OCI-M1 (cell line): ENCODE measurements around the gene IPO5.

Source experiments
- DNase-seq: peaks from one replicate; lab custom pipeline; 2025; lab: John Stamatoyannopoulos, UW

Gene IPO5

DNA sequence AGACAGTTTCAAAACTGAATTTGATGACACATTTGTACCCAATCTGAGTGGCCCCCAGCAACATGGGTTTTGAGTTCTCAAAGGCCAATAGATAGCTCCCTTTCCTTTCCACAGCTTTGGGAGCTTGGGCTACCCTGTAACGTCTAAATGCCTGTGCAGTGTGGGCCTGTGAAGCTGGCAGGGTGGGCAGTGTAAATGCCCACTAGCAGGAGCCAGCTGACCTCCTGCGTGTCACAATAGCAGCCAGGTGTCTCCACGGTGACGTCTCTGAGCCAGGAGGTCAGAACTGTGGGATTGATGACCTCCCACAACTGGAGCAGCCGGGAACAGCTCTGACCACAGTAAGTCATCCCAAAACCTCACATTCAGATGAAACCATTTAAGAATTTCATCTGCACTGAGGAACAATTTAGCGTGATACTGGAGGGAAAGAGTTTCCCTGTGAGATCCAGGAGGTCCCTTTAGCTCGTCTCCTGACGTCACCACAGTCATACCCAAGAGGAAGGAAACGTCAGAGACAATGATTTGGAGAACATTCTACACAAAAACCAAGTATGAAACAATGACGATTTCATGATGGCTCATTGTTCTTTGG, at the start of gene IPO5:
IPO5 (plus strand) TSS at position 300 of the 595 bp plus-strand sequence. CDS start 23,022 bp downstream, outside the sequence.
- DNase-seq = no peak

DNA sequence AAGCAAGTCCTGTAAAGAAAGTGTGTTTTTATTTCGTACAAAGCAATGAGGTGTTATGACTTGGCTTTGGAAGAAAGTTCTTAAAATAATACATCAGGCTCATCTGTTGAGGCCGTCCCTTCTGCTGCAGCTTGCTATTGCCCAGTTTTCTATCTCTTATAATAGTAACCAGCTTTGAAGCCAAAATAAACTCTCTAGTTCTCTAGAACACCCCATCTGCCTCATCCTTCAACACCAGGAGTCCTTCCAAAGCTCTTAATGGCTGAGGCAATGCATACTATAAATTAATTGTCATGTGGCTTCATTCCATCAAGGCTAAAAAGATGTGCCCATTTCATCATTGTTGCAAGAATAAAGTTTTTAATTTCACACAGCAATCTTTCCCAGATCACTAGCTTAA, 49.4 kb upstream of the IPO5 start:
- no peak for DNase-seq

DNA sequence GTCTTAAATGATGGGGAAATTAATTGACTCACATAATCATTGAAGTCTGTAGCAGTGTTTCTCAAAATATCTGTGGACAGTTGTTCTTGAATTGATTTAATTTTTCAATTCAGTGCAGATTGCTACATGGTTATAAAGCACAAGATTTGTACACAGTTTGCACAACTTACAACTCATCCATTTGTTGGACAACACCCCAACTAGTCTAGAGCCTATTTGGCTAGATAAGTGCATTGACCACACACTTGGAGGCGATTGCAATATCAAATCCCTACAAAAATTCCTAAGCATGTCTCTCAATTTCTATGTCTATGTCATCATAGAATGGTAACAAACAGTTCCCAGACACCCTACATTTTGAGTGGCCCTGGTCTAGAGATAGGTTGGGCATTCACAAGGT, 48.0 kb upstream of the IPO5 start:
- no peak for DNase-seq

DNA sequence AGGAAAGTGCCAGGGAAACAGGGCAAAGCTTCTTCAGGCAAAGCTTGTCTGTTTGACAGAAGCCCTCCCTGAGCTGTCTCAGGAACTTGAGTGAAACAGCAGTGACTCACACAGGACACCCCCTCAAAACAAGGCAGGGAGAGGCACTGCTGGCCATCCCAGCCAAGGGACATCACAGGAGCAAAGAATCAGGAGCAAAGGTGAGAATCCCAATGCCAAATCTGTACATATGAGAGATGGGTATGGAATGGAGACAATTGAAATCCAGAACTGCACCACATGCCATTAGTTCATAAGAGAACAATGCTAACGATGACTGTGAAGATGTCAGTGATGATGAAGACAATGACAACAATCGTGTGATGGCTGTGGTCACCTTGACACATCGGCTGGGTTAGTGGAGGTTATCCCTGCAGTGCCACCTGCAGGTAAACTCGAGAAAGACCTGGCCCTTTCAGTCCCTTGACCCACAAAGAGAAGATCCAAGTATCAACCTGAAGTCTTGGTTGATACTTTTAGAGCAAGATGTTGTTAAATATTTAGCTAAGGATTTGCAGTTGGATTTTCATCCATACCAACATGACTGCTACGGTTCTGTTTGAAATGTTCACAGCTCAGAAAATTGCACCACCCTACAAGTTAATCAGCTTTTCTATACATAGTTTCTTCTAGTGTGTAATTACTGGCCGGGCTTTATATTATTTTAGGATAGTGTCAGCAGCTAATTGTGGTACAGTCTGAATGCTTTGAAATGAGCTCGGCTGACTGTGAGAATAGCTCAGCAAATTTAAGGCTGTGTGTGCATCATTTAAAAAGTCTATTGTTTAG, 42.0 kb upstream of the IPO5 start:
- DNase-seq = peak; percentile 58

DNA sequence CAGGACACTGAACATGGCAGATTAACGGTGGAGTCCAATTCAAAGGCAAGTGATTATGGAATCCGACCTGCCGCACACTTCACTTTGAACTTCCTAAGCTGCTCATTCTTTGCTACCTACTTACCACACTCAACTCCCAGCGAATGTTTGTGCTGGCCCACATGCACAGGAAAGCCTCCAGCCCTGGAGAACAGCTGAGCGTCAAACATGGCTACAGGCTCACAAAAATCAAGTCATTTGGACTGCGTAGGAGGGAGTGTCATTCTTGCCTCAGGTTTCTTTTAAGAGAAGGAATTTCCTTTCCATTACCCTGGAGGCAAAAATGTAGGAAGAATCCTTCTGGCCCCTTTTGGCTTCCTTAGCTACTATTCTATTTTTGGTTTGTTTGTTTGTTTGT, 41.3 kb upstream of the IPO5 start:
- no peak for DNase-seq

DNA sequence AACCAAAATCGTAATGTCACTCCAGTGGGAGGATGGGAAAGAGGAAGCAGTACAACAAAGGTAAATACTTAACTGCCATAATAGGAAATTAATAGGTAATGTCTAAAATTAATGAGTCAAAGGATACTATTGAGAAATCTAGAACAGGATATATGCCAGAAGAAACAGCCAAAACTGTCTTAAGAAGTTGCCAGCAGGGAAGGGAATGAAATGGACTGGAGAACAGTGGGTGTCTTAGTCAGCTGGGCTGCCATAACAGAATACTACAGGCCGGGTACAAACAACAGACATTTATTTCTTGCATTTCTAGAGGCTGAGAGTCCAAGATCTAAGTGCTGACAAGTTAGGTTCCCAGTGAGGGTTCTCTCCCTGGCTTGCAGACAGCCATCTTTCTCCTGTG, 40.3 kb upstream of the IPO5 start:
- DNase-seq = no peak

DNA sequence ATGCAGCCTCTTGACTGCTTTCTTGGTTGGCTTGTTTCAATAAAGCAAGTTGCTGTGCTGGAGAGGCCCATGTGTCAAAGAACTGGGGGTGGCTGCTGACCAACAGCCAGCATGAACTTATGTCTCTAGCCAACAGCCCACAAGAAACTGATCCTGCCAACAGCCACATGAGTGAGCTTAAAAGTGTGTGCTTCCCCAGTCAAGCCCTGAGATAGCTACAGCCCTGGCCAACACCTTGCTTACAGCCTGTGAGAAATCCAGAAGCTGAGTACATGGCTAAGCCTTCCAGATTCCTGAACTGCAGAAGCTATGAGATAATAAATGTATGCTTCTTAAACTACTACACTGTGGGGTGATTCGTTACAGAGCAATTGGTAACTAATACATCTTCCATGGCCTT, 38.9 kb upstream of the IPO5 start:
- DNase-seq = no peak

DNA sequence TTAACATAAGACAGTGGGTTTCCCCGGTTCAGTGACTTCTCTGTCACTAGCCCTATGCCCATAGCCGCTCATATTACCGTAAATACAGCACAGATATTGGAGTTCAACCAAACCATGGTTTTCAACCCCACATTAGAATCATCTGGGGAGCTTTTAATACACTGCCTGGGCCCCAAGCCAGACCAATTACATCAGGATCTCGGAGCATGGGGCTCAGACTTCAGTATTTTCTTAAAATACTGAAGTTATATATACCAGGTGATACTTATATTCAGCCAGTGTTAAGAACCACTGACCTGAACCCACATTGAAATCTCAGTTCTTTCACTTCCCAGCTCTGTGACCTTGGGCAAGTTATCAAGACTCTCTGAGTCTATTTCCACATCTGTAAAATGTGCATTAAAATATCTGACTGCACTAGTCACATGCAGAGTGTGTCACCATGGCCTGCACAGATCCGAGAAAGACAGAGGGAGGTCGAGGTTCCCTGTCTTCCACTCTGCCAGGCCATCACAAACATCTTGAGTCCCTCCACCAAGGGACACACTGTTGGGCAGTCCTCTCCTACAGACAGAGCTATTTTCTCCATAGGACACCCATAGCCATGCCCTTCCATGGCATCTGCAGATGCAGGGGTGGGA, 32.2 kb upstream of the IPO5 start:
- DNase-seq = no peak

DNA sequence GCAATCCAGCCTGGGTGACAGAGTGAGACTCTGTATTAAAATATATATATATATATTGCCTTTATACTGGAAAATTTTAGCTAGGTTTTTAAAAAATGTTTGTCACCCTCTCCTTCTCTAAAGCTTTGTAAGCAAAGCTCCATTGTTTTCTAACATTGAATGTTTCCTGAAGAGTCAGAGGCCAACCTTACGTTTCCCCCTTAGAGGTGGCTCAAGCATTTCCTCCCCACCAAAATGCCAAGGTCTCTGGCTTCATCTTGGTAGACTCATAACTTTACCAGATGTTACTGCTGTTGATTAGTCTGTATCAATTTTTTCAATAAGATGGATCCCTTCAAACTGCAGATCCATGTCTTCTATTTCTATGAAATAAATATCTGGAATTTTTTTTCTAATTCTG, 25.2 kb upstream of the IPO5 start:
- no peak for DNase-seq

DNA sequence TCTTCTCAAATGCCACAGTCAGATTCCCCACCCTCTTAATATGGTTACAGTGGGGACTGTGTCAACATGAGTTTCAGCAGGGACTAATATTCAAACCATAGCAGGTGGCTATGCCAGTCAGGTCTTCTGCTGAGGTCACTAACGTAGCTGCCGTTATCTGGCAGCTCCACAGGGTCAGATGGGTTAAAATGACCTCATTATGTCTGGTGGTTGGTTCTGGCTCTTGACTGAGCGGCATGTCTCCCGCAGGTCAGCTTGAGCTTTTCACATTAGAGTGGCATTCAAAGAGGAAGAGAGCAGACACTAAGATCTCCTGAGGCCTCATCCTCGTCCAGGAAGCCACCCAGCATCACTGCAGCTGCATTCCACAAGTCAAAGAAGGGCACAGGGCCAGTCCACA, 21.4 kb upstream of the IPO5 start:
- peak; percentile 36 for DNase-seq

DNA sequence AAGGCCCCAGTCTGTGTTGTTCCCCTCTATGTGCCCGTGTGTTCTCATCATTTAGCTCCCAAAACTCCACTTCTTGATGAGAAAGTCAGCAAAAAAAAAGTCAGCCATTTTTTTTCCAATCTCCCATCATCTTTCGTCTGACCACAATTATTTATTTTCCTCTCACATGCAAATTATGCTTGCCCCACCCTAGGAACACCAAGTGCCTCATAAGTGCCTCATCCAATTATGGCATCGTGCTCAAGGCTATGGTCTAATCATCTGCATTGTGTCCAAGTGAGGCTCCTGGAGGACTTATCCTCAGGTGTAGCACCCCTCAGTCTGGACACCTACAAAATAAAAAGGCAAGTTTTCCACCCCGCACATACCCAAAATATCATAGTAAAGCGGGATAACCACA, 20.8 kb upstream of the IPO5 start:
- no peak for DNase-seq

DNA sequence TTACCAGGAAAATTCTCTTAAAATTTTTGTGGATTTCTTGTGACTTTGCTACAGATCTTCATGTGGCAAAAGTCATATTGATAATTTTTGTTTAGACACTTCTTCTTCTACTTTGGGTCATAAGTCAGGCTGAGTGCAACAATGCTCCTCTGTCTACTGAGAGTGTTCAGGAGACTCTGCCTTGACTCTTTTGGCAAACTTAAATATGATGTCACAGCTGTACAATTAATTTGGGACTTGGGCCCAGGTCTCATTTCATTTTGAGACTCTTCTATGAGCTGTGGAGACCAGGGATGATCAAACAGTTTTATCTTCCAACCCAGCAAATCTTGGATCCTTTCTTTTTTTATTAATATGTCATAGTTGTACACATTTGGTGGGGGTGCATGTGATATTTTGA, 19.7 kb upstream of the IPO5 start:
- no peak for DNase-seq

DNA sequence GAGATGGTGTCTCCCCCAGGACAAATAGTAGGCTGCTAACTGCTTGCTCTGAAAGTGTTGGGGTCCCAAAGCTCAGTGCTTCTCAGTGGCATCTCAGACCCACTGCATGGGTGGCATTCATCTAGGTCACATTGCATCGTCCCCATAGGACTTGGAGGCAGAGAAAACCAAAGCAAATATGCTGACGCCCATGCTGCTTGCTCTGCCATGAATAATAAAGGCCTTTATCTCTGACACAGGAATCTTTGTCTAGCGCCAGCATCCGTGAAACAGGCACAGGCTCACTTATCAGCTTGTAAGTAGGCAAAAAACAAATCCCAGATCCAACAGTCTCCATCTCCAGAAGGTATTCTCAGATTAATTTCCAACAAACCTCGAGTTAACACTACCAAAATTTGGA, 18.9 kb upstream of the IPO5 start:
- DNase-seq = no peak

DNA sequence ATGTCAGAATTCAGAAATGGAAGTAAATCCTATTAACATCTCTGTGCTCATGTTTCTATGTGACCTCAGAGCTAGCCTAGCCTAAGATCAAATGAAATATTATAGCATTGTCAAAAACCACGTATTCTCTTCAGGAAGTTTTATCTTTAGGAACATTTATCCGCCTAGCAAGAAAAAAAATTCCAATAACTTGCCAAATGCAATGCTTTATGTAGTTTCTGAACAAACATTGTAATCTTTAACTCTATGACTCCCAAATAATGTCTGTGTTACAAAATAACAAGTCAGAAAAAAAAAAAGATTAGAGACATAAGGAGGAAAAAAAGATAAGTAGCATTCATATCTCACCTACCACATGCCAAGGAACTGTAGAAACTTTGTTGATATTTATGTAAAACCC, 18.4 kb upstream of the IPO5 start:
- DNase-seq = no peak

DNA sequence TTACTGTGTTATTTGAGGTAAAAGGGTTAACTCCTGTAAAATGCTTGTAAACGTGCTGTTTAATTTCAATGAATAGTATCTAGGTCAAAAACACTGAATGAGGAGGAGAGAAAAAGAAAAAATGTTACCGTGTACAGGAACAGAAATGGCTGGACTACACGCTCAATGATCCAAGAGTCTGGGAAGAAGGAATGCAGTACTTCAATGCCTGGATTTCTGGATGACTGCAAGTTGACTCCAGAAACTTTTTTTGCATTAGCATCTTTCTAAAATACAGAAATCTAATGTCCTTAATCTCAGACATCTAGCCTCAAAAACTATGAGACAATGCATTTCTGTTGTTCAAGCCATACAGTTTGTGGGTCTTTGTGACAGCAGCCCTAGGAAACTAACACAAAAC, 17.4 kb upstream of the IPO5 start:
- no peak for DNase-seq

DNA sequence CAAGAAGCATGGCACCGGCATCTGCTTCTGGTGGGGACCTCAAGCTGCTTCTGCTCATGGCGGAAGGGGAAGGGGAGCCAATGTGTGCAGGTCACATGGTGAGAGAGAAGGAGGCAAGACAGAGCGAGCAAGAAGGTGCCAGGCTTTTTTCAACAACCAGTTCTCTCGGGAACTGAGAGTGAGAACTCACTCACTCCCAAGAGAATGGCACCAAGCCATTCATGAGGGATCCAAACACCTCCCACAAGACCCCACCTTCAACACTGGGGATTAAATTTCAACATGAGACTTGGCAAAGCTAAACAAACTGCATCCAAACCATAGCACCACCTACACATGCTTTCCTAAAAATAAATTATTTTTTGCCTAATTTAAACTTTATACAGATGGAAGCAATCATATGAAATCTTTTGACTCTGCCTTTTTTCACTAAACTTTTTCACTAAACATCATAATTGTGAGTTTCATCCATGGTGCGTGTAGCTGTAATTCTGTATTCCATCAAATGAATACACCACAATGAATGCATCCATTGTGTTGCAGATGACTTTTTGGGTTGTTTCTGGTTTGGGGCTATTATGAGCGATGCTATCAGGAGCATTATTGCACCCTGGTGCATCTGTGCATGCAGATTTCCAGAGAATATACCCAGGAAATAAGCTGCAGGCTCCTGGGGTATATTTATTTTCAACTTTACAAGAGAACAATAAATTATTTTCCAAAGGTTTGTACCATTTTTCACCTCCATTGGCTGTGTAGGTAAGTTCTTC, 14.6 kb upstream of the IPO5 start:
- no peak for DNase-seq

DNA sequence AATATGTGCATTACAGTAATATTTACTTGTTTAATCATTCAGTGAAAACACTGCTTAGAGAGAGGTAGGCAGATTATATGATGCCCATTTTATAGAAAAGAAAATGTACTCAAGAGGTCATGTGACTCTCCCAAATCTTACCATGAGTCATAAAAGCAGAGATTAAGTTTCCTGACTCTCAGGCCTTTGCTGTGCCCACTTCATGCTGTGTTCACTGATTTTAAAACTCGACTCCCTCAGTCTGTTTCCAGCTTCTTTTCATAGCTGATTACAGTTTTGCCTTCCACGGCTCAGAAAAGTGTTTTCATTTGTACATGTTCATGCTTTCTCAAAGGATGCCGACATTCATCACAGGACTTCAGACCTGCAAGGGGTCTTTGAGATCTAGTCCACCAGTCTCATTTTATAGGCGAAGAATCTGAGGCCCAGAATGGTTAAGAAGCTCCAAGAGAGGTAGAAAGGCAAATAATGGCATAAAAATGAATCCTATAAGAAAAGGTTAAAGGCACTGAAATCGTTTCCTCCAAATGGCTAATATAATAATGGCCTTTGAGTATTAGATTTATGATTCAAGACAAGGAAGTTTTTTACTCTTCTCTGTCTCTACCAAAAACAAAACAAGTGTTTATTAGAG, 9.0 kb upstream of the IPO5 start:
- no peak for DNase-seq

DNA sequence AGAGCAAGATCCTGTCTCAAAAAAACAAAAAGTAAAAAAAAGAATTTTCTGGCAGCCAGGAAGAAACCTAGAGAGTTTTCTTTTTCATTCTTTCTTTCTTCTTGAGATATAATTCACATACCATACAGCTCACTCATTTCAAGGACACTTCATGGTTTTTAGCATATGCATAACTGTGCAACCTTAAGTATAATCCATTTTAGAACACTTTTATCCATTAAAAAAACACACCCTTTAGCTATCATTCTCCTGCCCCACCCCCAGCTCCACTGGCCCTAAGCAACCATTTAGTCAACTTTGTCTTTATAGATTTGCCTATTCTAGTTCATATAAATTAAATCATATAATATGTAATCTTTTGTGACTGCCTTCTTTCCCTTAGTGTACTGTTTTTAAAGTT, 8.1 kb upstream of the IPO5 start:
- no peak for DNase-seq

DNA sequence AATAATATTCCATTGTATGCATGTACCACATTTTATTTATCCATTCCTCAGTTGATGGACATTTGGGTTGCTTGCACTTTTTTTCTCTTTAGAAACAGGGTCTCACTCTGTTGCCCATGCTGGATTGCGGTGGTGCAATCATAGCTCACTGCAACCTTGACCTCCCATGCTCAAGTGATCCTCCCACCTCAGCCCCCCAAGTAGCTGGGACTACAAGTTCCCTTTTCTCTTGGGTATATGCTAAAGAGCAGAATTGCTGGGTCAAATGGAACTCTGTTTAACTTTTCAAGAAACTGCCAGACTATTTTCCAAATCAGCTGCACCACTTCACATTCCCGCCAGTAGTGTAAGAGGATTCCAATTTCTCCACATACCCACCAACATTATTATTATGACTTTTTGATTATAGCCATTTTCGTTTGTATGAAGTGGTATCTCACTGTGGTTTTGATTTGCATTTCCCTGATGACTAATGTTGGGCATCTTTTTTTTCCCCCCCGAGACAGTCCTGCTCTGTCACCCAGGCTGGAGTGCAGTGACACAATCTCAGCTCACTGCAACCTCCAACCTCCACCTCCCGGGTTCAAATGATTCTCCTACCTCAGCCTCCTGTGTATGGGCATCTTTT, 7.6 kb upstream of the IPO5 start:
- DNase-seq = no peak

DNA sequence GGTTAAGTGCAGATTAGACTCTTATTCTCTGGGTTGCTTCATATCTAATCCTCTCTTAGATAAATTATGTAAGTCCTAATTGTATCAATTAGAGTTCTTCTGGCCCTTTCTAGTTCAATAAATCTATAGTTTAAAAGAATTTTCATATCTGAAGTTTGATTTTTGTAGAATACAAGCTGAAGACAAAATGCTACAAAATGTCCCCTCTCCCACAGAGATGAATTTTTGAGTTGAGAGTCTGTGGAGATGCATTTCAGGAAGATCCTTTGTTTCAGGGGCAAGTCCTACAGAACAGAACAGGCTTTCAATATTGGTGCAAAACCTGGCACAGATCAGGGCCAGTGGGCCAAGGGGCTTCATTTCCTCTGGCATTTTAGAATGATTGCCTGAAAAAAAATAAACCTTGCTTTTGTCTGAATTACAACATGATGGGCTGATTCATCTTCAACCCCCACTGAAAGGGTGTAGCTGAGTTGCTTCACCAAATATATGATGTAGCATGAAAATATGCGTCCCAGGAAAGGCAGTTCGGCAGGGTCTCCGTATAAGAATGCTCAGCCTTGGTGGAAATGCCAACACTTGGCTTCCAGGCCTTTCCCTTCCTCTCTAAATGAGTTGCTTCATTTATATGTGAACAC, 6.4 kb upstream of the IPO5 start:
- no peak for DNase-seq

DNA sequence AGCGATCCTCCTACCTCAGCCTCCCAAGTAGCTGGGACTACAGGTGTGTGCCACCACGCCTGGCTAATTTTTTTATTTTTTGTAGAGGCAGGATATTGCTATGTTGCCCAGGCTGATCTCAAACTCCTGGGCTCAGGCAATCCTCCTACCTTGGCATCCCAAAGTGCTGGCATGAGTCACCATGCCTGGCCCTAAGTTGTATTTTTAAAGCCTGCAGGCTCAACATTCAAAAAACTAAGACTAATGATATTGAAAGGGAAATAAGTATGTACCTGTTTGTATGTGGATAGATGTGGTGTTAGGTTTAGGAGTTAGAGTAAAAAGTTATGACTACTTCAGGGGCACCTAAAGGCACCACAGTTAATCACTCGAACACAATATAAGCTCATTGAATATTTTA, 5.4 kb upstream of the IPO5 start:
- no peak for DNase-seq
